GM18507 (cell line): Measurements from ENCODE around the gene RGP1.

Experiments
- DNase-seq: peaks from one replicate; pipeline ENCODE4 v3.0.0; 2011; ENCODE audit warnings: low read depth; ENCODE audit not compliant: insufficient read length; ENCODE audit errors: extremely low spot score
- FAIRE-seq: peaks from 2 replicates; lab custom pipeline; 2011; peaks lifted over from hg19 to GRCh38; lab: Jason Lieb, UNC

RGP1 gene

GRCh38 chr9:35795695-35796094 lies 46.6 kb downstream of the RGP1 start:
- FAIRE-seq: no peak
- no peak for DNase-seq

DNA sequence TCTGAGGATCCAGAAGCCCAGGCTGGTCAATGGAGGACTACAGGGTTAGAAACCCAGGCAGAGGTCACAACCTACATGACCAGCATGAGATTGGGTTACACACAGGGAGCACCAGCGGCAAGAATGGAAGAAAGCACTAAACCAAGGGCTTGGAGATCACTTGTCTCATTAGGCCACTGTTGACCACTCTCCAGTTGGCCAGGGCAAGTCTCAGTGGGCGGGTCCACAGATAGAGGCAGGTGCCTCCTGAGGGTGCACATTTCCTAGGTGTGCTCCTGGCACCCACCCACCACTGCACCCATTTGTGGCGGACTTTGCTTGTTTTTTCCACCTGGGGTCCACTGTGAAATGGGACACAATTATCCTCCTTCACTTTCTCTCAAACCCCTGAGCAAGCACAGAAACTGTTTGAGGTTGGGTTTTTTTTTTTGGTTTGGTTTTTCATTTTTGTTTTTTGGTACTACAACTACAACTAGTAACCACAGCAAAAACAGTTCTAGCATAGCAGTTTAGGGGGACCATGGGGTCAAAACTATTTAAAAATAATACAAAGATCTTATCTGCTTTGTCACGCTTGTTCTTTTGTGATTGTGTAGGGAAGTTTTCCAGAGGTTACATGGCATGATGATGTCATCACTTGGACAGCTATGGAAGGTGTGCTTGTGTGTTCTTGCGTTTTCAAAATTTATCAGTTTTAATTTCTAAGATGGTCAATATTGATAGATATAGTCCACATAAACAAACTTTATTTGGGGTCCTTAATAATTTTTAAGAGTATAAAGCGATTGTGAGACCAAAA lies 48.4 kb downstream of the RGP1 start:
- FAIRE-seq (no peak), DNase-seq (no peak)

DNA sequence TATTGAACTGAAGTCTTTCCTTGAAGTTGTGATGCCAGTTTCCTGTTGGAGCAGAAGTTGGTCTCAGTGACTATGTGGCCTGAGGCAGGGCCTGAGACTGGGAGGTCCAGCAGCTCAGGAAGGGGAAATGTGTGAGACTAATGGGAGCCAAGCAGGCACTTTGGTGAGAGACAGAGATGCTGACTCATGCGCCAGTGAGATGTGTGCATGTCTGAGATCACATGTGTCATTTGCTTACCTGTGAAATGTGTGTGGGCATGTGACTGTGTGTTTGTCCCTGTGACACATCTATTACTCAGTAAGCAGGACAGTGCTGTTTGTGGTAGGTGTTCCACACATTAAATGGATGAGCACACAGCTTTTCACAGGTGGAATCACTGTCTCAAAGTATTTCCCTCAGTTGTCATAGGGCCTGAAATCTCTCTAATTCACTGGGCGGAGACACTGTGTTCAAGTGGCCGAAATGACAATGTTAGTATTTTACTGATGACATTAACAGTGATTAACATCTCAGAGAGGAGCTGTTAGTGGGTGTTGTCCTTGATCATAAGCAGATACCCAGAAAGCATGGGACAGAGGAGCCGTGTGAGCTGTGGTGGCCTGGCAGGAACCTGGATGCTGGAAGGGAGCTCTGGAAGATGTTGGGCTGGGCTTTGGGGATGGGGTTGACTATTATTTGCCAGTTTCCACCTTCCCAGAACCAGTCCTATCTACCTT lies 49.7 kb downstream of the RGP1 start:
- no peak for DNase-seq

GRCh38 chr9:35800530-35800929 lies 51.4 kb downstream of the RGP1 start:
- no peak for FAIRE-seq
- DNase-seq: no peak

More for the DNA sequence above, 49.7 kb downstream of the RGP1 start:
- peak; percentile 47 for FAIRE-seq

DNA sequence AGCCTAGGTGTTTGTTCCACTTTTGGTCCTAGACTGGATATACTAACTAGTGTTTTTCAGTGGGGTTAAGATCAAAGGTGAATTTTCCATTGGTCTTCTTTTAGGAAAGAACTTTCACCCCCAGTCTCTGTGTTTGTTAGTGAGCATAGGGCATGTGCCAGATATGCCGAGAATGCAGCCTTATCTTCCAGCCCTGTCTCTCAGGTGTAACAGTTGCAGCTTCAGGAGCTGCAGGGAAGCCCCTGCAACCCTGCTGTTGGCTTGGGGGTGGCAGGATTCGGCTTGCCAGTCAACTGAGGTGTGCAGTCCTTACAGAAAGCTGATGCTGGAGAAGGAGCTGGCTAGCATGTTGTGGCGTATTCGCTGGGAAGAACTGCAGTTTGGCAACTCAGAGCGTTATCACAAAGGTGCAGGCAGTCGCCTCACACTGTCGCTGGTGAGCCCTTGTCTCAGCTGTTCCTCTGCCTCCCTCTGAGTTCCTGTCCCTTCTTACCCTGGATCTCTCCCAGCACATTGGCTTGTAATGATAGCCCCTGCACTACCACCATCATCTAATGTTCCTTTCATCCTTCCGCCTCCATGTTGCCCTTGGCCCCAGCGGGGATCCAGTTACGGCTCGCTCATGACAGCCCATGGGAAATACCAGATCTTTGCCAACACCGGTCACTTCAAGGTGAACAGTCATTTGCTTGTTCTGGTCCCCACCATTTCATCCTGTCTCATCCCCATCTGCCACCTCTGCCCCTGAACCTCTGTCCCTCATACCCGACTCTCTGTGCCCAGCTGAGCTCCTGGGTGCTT lies 52.4 kb downstream of the RGP1 start:
- no peak for DNase-seq
- no peak for FAIRE-seq

GRCh38 chr9:35806101-35806500 lies 57.0 kb downstream of the RGP1 start:
- DNase-seq: no peak
- no peak for FAIRE-seq
